RWPE2 (cell line): ENCODE data around the gene SNRPB.

Experiments
- ATAC-seq: fragments of 200-7000 bp; cut with Tn5 transposase; 3 replicates; pipeline ENCODE4 v1.9.1; 2021; ENCODE audit warnings: low read depth
- DNase-seq: peaks from one replicate; pipeline ENCODE4 v3.0.0-alpha.2; 2020; ENCODE audit warnings: low spot score
- H3K27ac ChIP-seq: fragments of 450-650 bp; 2 replicates; pipeline ENCODE4 v1.5.1; 2017; ENCODE audit warnings: mild to moderate bottlenecking; ENCODE audit not compliant: poor library complexity, severe bottlenecking
- H3K27me3 ChIP-seq: fragments of 250-450 bp; sonication (Bioruptor Pico); 2 replicates; pipeline ENCODE4 v1.5.1; 2021; ENCODE audit warnings: mild to moderate bottlenecking, moderate library complexity; ENCODE audit not compliant: insufficient read depth, poor library complexity, severe bottlenecking
- H3K36me3 ChIP-seq: fragments of 250-450 bp; sonication (Bioruptor Pico); 2 replicates; pipeline ENCODE4 v1.5.1; 2020; ENCODE audit warnings: low read depth, mild to moderate bottlenecking, moderate library complexity
- H3K4me1 ChIP-seq: fragments of 250-450 bp; sonication (Bioruptor Pico); 2 replicates; pipeline ENCODE4 v1.5.1; 2021; ENCODE audit warnings: mild to moderate bottlenecking, moderate library complexity; ENCODE audit not compliant: insufficient read depth, poor library complexity, severe bottlenecking
- H3K4me3 ChIP-seq: fragments of 250-450 bp; sonication (Bioruptor Pico); 2 replicates; pipeline ENCODE4 v1.5.1; 2021; ENCODE audit warnings: mild to moderate bottlenecking, moderate library complexity; ENCODE audit not compliant: severe bottlenecking
- H3K9me3 ChIP-seq: fragments of 250-450 bp; sonication (Bioruptor Pico); 2 replicates; pipeline ENCODE4 v1.5.1; 2021; ENCODE audit warnings: mild to moderate bottlenecking, moderate library complexity; ENCODE audit not compliant: severe bottlenecking
- CTCF ChIP-seq: fragments of 450-650 bp; IDR thresholded peaks from one replicate; pipeline ENCODE4 v1.5.1; 2017; ENCODE audit warnings: mild to moderate bottlenecking, moderate library complexity; ENCODE audit not compliant: poor library complexity, severe bottlenecking

Gene SNRPB

DNA sequence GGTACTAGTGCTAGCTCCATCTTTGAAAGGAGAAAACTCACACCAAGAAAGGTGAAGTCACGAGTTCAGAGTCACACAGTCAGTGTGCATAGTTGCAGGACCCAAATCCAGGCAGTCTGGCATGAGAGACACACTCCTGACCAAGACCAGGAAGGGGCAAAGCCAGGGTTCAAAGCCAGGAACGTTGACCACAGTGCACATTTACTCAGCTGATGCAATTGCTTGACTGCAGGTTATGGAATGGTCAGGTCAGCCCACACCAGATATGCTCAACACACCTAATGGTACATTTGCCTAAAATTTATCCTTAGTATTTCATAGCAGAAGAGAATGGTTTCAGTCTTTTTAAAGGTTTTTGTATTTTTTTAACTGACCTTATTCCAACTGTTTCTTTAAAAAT is 52.2 kb downstream of the SNRPB start:
- H3K4me1 ChIP-seq = no peaks in the 10 kb centered on the region
- ATAC-seq (no peak), DNase-seq (no peak)
- no peaks in the 10 kb centered on the region for H3K9me3 ChIP-seq
- no peaks in the 10 kb centered on the region for H3K27me3 ChIP-seq
- TF ChIP-seq CTCF = no peak
- no peak overlapping the region for H3K27ac ChIP-seq
- H3K36me3 ChIP-seq = no peaks in the 10 kb centered on the region
- no peak overlapping the region for H3K4me3 ChIP-seq

DNA sequence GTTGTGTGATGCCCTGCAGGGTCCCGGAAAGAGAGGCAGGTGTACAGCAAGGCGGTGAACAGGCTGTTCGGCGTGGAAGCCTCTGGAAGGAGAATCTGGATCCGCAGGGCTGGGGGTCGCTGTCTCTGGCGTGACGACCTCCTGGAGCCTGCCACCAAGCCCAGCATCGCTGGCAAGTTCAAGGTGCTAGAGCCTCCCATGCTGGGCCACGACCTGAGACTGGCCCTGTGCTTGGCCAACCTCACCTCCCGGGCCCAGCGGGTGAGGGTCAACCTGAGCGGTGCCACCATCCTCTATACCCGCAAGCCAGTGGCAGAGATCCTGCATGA is 53.4 kb downstream of the SNRPB start:
- Histone ChIP-seq H3K36me3 (no peaks in the 10 kb centered on the region), H3K27me3 (peaks cover 2% of the 10 kb centered on the region), H3K9me3 (no peaks in the 10 kb centered on the region), H3K4me3 (no peak overlapping the region), H3K27ac (no peak overlapping the region), H3K4me1 (no peaks in the 10 kb centered on the region)
- TF ChIP-seq CTCF = no peak
- DNase-seq (no peak), ATAC-seq (no peak)

GRCh38 chr20:2416541-2417212 is 53.9 kb downstream of the SNRPB start:
- peaks cover 6% of the 10 kb centered on the region for H3K27me3 ChIP-seq
- no peak for TF ChIP-seq CTCF
- no peak overlapping the region for H3K4me3 ChIP-seq
- H3K9me3 ChIP-seq = no peaks in the 10 kb centered on the region
- H3K4me1 ChIP-seq = no peaks in the 10 kb centered on the region
- H3K36me3 ChIP-seq = no peaks in the 10 kb centered on the region
- H3K27ac ChIP-seq = no peak overlapping the region
- DNase-seq (no peak), ATAC-seq (no peak)
